HG03457 (cell line): ENCODE data around the gene OLFML2A.

ENCODE experiments used
- ATAC-seq: cut with Tn5 transposase; IDR thresholded peaks from one replicate; pipeline ENCODE4 v1.9.1; 2021; ENCODE audit warnings: moderate number of reproducible peaks; ENCODE audit not compliant: unreplicated experiment

The OLFML2A gene

DNA sequence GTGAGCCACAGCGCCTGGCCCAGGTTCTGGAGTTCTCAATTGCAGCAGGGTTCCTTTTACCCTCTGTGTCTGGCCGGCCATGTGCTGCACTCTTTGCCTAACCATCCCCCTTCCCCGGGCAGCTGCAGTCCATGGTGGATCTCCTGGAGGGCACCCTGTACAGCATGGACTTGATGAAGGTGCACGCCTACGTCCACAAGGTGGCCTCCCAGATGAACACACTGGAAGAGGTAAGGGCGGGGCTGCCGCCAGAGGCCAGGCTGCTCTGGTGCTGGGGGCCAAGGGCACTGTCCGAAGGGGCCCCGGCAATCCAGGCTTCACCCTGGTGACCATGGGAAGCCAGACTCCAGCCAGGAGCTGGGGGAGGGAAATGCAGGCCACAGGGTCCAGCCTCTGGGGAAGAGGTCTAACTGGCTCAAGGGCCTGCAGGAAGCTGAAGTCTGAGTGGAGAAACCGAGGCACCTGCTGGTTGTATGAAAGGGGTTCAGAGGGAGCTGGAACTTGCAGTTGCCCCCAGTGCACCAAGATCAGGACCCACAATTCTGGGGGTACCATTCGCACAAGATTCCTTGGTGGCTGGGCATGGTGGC, 18.1 kb downstream of the OLFML2A start:
- ATAC-seq, result no peak

- no peak for ATAC-seq
Observed at GRCh38 chr9:124795881-124796431, 19.0 kb downstream of the OLFML2A start.

DNA sequence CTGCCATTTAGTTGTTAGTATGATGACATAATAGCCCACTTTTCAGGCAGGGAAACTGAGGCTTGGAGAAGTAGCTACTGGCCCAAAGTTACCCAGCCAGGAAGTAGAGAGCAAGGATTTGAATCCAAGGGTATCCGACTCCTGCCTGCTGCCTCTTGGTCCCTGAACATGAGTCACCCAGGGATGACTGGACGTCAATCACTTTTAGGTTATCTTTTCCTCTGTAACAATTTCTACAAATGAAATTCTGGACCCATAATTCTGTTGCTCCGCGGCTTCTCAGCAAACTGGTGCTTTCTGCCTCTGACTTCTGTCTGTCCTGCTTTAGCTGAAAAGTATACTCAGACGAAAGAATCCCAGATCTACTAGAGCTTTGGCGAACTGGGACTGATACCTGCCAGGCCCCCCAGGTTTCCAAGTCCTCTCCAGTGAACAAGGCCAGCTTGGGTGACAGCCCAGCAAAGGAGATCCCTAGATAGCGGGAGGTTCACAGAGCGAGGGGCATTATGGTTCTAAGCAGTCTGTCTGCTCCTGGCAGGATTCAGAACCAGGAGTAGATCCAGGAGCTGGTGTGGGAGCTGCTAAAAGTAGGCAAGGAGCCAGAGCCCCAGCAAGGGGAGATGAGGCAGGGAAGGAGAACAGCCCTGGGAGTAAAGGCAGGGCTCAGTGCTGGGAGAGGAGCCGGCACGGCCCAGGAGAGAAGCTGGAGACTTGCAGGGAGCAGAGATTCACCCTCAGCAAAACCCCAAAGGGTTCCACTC, 20.6 kb downstream of the OLFML2A start:
- ATAC-seq, result no peak

DNA sequence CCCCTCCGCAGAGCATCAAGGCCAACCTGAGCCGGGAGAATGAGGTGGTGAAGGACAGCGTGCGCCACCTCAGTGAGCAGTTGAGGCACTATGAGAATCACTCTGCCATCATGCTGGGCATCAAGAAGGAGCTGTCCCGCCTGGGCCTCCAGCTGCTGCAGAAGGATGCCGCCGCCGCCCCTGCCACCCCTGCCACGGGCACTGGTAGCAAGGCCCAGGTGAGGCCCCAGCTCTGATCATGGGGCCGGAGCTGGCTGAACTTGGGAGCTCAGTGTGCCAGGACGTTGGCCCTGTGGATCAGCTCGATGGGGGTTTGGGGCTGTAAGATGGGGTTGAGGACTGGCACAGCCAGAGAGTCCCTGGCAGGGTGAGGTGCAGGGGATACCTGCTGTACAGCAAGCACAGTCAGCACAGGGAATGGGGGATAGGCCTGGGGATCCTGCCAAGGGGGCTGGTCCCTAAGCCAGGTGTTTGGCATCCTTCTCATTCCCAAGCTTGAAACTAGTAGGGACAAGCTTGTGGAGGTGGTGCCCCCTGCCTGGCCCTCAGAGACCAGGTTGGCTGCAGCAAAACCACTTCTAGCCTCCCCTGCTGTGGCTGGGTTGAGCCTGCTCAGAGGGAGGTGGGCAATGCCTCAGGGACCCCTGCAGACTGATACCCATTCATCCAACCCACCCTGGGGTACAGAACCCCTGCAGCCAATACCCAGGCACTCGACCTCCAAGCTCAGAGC, 22.5 kb downstream of the OLFML2A start:
- ATAC-seq, result no peak

DNA sequence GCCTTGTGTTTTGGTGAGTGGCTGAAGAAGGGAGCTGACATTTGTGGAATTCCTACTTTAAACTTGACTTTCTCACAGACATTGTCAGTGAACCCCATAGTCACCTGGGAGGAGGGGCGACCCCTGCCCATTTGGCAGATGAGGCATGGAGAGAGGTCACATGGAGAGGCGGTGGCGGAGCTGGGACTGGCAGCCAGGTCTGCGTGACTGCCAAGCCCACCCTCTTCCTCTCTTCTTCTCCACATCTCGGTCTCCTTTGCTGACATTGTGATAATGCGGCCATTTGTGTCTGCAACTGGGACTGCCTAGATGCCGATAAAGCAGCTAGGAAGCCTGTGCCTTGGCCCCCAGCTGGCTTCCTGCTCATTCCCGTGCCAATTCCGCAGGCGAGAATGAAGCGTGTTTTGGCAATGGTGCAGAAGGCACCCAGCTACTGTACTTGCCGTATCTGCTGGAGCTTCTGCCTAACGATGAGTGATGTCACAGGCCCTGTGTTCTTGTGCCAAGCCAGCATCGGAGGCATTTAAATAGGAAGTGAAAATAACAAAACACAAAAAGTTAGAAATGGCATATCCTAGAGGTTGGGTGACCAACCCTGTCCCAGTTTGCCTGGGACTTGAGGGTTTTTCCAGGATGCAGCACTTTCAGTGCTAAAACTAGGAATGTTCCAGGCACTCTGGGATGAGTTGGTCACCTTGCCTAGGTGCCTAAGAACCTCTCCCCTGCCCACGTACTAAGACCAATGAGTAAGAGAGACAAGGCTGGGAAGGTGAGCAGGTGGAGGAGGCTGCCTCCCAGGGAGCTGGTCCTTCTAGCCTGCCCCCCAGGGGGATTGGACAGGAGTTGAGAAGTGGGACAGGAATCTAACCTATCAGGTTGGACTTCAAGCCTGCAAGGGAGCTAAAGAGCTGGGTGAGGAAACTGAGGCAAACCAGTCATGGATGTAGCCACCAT, 23.6 kb downstream of the OLFML2A start:
- no peak for ATAC-seq

DNA sequence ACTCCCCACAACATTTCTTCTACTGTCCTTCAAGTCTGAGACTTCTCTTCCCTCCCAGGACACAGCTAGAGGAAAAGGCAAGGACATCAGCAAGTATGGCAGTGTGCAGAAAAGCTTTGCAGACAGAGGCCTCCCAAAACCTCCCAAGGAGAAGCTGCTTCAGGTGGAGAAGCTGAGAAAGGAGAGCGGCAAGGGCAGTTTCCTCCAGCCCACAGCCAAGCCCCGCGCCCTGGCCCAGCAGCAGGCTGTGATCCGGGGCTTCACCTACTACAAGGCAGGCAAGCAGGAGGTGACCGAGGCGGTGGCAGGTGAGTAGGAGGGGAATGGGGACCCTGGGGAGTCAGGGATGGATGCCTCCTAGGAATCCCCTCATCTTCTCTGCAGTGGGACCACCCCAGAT, 24.4 kb downstream of the OLFML2A start:
- ATAC-seq, result no peak

- ATAC-seq, result no peak
Observed at GRCh38 chr9:124802426-124802825, 25.5 kb downstream of the OLFML2A start.

- no peak for ATAC-seq
Observed at GRCh38 chr9:124803911-124804310, 27.0 kb downstream of the OLFML2A start.

GRCh38 chr9:124805186-124805585, 28.3 kb downstream of the OLFML2A start:
- no peak for ATAC-seq

GRCh38 chr9:124808246-124808956, 31.5 kb downstream of the OLFML2A start:
- no peak for ATAC-seq

DNA sequence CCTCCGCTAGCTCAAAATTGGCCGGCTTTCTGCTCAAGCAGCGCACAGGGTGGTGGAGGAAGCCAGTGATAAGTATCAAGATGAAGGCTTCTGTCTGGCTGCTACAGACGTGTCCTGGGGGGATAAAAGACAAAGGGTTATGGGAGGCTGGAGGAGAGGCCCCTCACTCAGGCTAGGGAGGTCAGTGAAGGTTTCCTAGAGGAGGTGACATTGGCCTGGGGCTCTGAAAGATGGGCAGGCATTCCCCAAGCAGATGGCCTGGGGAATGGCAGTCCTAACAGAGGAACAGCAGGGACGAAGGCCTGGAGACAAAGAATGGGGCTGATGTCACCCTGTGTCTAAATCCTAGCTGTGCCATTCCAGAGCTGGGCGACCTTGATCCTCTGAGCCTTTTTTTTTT, 32.3 kb downstream of the OLFML2A start:
- ATAC-seq, result no peak

DNA sequence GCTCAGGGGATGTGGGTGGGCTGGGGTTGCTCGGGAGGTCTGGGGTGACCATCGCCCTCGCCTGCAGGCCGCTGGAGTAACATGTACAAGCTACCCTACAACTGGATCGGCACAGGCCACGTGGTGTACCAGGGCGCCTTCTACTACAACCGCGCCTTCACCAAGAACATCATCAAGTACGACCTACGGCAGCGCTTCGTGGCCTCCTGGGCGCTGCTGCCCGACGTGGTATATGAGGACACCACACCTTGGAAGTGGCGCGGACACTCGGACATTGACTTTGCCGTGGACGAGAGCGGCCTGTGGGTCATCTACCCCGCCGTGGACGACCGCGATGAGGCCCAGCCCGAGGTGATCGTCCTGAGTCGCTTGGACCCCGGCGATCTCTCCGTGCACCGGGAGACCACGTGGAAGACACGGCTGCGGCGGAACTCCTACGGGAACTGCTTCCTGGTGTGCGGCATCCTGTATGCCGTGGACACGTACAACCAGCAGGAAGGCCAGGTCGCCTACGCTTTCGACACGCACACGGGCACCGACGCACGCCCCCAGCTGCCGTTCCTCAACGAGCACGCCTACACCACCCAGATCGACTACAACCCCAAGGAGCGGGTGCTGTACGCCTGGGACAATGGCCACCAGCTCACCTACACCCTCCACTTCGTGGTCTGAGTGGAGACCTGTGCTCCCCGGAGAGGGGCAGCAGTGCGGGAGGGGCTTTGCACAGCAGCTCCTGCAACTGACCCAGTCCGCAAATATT, 33.0 kb downstream of the OLFML2A start:
- ATAC-seq, result no peak

GRCh38 chr9:124810663-124811355, 33.9 kb downstream of the OLFML2A start:
- no peak for ATAC-seq

- no peak for ATAC-seq
Observed at GRCh38 chr9:124812441-124812876, 35.5 kb downstream of the OLFML2A start.

DNA sequence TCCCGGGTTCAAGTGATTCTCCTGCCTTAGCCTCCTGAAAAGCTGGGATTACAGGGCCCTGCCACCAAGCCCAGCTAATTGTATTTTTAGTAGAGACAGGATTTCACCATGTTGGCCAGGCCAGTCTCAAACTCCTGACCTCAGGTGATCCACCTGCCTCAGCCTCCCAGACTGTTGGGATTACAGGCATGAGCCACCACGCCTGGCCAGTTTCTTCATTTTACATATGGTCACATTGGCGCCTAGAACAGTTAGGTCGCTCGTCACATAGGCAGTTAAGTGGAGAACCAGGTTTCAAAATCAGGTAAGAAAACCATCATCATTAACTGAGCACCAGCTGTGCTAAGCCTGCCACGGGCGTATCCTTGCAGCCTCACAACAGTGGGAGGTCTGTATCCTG, 36.1 kb downstream of the OLFML2A start:
- ATAC-seq, result no peak

GRCh38 chr9:124813501-124814163, 36.7 kb downstream of the OLFML2A start:
- no peak for ATAC-seq

DNA sequence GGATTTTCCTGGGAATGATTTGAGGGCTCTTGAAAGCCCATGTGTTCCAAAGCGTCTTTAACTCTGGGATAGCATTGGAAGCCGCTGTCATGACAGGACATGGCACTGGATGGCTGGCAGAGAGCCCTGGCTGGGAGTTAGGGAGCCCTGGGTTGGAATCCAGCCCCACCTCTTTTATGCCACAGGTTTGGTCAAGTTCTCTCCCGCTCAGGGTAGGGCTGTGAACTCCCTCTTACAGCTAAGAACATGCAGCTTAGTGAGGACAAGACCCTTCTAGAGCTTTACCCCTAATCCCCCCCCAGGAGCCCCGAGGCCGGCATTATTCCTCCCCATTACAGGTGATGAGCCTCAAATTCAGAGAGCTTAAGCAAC, 37.2 kb downstream of the OLFML2A start:
- ATAC-seq, result no peak

GRCh38 chr9:124815601-124816000, 38.7 kb downstream of the OLFML2A start:
- no peak for ATAC-seq
